Hematopoietic multipotent progenitor cell (in vitro differentiated cells): Measurements from ENCODE around the gene PRR3. TPM values are rescaled to one million over a fixed set of nuclear protein-coding genes. Genes with fewer than 3 reads are reported as not detected.

Experiments used
- DNase-seq, 3 donors: peaks; one replicate each; pipeline ENCODE4 v3.0.0-alpha.2; 2011 to 2015; ENCODE audit warnings: low read depth in 2 of 3, low spot score in 2 of 3
- total RNA-seq: library from RNA; depleted of rRNA; stranded (reverse); fragments of >200 nt; gene quantifications from one replicate; pipeline ENCODE4 v1.2.3, GENCODE V29; 2012

Gene PRR3
- total RNA-seq, 1 donor: 14.5 TPM

DNA sequence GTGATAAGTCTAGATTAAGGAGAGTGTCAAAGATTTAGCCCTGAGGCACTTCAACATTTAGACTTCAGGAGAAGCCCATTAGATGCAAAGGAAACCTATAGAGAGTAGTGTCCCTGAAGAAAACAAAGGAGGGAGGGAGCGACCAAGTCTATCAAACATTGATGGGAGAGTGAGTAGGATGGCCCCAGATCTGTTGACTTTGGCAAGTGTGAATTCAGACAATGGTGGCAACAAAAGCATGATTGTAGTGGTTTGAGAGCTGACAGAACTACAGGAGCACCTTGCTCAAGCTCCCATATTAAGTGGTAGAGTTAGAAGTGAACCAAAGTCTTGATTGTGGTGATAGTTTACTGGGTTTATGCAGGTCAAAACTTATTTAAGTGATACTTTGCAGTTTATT is 13.2 kb downstream of the PRR3 start:
- DNase-seq: no peak

DNA sequence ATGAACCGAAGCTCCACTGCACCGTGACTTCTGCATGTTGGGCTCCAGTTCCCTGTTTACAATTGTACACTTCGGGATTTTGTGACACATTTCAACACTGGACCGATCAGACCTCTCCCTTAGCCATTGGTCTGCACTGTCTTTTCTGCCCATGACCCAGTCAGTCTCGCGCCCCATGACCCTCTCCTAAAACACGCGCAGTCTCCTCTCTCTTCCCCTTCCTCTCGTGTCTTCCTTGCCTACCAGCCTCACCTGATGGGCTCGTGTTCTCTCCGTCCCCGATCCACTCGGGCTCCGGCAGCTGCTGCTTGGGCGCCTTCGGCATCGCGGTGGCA is 13.6 kb downstream of the PRR3 start:
- no peak for DNase-seq

- peak; percentile 97 to 99 (median 98) for DNase-seq
Measured at GRCh38 chr6:30571075-30571761, 14.1 kb downstream of the PRR3 start, which contains the start of gene ABCF1. Gene ABCF1 (plus strand): TSS chr6:30571442. CDS start chr6:30571488, 46 bp downstream.

- DNase-seq: no peak
Measured at GRCh38 chr6:30571762-30572082, 14.6 kb downstream of the PRR3 start.

- no peak for DNase-seq
Measured at GRCh38 chr6:30572148-30572547, 15.1 kb downstream of the PRR3 start.

- no peak for DNase-seq
Measured at GRCh38 chr6:30573113-30573512, 16.0 kb downstream of the PRR3 start.

- no peak for DNase-seq
Measured at GRCh38 chr6:30578051-30578450, 21.0 kb downstream of the PRR3 start.

- DNase-seq: no peak
Measured at GRCh38 chr6:30583921-30584320, 26.8 kb downstream of the PRR3 start.

DNA sequence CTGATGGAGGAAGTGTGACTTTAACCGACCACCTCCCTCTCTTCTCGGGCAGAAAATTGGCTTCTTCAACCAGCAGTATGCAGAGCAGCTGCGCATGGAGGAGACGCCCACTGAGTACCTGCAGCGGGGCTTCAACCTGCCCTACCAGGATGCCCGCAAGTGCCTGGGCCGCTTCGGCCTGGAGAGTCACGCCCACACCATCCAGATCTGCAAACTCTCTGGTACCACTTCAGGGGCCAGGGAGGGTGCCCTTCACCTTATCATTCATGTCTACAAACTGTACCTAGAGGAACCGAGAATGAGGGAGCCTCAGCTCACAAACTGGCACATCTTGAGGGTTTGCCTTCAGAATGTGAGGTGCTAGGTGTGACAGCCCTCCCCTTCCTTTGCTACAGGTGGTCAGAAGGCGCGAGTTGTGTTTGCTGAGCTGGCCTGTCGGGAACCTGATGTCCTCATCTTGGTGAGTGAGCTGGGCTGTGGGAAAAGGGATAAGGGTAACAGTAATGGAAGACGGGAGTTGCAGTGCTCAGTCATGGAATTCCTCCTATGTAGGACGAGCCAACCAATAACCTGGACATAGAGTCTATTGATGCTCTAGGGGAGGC is 32.8 kb downstream of the PRR3 start:
- no peak for DNase-seq

DNA sequence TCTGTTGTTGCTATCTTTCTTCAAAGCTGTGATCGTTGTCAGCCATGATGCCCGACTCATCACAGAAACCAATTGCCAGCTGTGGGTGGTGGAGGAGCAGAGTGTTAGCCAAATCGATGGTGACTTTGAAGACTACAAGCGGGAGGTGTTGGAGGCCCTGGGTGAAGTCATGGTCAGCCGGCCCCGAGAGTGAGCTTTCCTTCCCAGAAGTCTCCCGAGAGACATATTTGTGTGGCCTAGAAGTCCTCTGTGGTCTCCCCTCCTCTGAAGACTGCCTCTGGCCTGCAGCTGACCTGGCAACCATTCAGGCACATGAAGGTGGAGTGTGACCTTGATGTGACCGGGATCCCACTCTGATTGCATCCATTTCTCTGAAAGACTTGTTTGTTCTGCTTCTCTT is 33.4 kb downstream of the PRR3 start:
- DNase-seq: no peak

DNA sequence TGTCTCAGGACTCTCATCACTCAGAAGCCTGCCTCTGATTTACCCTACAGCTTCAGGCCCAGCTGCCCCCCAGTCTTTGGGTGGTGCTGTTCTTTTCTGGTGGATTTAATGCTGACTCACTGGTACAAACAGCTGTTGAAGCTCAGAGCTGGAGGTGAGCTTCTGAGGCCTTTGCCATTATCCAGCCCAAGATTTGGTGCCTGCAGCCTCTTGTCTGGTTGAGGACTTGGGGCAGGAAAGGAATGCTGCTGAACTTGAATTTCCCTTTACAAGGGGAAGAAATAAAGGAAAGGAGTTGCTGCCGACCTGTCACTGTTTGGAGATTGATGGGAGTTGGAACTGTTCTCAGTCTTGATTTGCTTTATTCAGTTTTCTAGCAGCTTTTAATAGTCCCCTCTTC is 33.9 kb downstream of the PRR3 start:
- no peak for DNase-seq

DNA sequence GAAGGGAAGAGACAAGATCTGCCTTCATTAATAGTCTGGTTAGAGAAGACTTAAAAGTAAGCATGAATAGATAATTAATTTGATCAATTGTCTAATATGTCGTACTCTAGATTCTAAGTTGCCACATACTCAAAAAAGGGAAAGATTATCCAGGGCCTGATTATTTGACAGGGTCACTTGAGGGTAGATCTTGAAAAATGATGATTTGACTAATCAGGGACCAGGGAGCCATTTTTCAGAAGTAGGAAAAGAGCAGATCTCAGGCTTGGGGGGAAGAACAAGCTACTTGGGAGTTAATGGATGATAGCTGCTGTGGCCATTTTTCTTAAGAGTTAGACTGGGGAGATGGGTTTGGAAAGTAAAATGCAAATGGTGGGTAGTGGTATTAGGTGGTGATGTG is 35.2 kb downstream of the PRR3 start:
- DNase-seq: no peak

- DNase-seq: peak; percentile 55 to 83 (median 66)
Measured at GRCh38 chr6:30597315-30598144, 40.4 kb downstream of the PRR3 start.

- no peak for DNase-seq
Measured at GRCh38 chr6:30598912-30599624, 42.0 kb downstream of the PRR3 start.

- DNase-seq: no peak
Measured at GRCh38 chr6:30599625-30600324, 42.7 kb downstream of the PRR3 start.

- DNase-seq: no peak
Measured at GRCh38 chr6:30600451-30600961, 43.4 kb downstream of the PRR3 start.

DNA sequence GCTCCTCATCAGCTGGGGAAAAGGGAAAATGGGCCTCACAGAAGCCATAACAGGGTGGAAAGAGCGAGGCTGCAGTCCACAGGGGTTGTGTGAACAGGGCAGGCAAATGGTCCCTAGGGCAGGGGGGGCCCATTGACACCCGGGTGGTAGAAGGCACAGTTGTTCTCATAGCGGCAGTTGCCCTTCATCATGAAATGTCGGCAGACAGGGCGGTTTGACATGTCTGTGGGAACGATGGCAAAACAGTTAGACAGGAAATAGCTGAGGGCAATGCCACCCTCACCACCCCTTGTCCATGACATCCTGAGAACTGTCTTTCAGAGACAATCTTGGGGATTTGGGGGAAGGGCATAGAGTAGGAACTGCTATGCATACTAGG is 44.3 kb downstream of the PRR3 start:
- no peak for DNase-seq

- DNase-seq: no peak
Measured at GRCh38 chr6:30601815-30602641, 44.9 kb downstream of the PRR3 start.

DNA sequence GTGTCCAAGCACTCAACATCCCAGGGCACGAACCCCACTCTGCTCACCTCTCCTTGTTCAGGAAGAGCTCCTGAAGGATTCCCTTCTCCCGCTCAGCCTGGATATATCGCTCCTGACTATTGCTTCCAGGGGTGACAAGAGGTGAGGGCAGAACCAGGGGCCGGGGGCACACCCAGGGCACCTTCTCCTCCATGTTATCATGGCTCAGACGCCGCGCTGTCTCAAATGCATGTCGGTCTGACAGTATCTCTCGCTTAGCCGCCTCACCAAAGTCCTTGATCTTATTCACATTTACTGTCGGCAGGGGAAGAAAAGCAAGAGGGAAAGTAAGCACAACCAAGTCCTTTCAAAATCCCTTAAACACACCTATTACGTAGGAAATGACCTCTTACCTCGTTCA is 46.9 kb downstream of the PRR3 start:
- no peak for DNase-seq

DNA sequence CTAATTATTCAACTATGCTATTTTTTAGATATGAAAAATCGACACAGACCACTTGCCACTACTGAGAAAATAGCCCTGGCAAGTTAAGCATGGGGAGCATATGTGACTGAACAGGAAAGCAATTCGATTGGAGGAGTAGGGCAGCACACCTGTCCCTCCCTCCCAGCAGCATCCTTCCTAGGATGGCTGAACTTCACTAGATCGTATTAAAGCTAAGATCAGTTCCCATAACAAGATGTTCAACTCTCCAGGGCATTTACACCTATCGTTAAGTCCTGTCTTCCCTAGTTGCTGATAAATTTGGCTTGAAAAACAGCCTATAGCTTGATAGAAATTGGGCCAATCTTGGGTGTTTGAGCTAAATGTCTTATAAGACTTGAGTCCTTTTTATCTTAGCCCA is 53.0 kb downstream of the PRR3 start:
- DNase-seq: no peak
